HFFc6 (cell line): ENCODE measurements around the gene CDH13. TPM values are rescaled to one million over a fixed set of nuclear protein-coding genes. Genes with fewer than 3 reads are reported as not detected.

ENCODE experiments used
- DNase-seq: peaks from one replicate; pipeline ENCODE4 v3.0.0-alpha.2; 2018
- H3K27ac Mint-ChIP-seq: 2 replicates; pipeline ENCODE4 v1.8.0; 2020; ENCODE audit warnings: mild to moderate bottlenecking, mixed read lengths
- H3K27me3 Mint-ChIP-seq: 2 replicates; pipeline ENCODE4 v1.8.0; 2021; ENCODE audit warnings: mild to moderate bottlenecking, moderate library complexity, mixed read lengths; ENCODE audit not compliant: insufficient read depth
- H3K36me3 Mint-ChIP-seq: 2 replicates; pipeline ENCODE4 v1.8.0; 2021; ENCODE audit warnings: low read depth, mixed read lengths
- H3K4me1 Mint-ChIP-seq: 2 replicates; pipeline ENCODE4 v1.8.0; 2020; ENCODE audit warnings: low read depth, mixed read lengths
- H3K4me3 Mint-ChIP-seq: 2 replicates; pipeline ENCODE4 v1.8.0; 2020; ENCODE audit warnings: mild to moderate bottlenecking, moderate library complexity, mixed read lengths
- H3K9me3 Mint-ChIP-seq: 2 replicates; pipeline ENCODE4 v1.8.0; 2020; ENCODE audit warnings: mild to moderate bottlenecking, mixed read lengths
- CTCF ChIP-seq: fragments of 200-600 bp; sonication (generic); IDR thresholded peaks from 2 replicates; pipeline ENCODE4 v1.5.0; 2021; ENCODE audit warnings: antibody characterized with exemption, mild to moderate bottlenecking
- total RNA-seq, 6 experiments: library from RNA; stranded (reverse); fragmentation: NEBNext Ultra II Directional; extraction: Animal tissue kit (Norgen Biotek cat#: 25700); gene quantifications; 2 replicates in 1 of 6; 3 replicates in 5 of 6; pipeline ENCODE4 v1.2.3, GENCODE V29; 2021

CDH13 gene
- total RNA-seq, 6 experiments from 2014 or later, result 3.6 to 14.7 (median 4.7) TPM

DNA sequence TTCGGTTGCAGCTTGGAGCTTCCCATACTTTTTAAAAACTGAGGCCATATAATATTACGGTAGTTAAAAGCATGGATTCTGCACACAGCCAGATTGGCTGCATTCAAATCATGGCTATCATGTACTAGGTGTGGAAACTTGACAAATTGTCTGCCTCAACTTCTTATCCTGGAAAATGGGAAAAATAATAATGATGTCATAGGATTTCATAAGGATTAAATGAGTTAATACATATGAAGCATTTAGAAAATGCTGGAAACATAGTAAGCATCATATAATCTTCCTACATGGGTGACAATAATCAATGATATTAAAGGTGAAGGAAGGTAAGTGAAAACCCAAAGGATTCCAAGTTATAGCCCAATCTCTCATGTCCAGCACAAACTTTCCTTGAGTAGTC, 592.5 kb downstream of the CDH13 start:
- H3K4me3 Mint-ChIP-seq, result no peak overlapping the region
- DNase-seq, result no peak
- H3K27ac Mint-ChIP-seq, result no peak overlapping the region
- no peaks in the 10 kb centered on the region for H3K36me3 Mint-ChIP-seq
- H3K4me1 Mint-ChIP-seq, result no peaks in the 10 kb centered on the region
- no peaks in the 10 kb centered on the region; the same call in 1 of the 2 replicates for H3K9me3 Mint-ChIP-seq
- no peak for TF ChIP-seq CTCF
- no peaks in the 10 kb centered on the region for H3K27me3 Mint-ChIP-seq

DNA sequence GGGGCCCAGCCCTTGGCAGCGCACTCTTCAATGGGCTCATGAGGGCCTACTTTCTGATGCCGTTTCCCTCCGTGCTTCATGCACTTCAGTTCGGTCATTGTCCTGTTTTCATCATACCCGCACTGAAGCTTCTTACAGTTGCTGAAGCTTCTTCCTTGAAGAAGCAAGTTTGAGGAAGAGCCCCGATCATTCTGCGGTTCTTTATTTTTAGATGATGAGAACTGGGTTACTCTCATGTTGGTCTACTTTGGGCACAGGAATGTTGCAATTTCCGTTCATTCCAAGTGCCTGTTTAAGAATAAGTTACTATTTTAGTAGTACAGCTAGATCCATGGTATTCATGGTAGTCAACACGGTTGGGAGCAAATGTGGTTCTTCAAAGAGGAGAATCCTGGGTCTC, 593.3 kb downstream of the CDH13 start:
- no peaks in the 10 kb centered on the region for H3K27me3 Mint-ChIP-seq
- no peaks in the 10 kb centered on the region for H3K36me3 Mint-ChIP-seq
- H3K4me3 Mint-ChIP-seq, result no peak overlapping the region
- no peak overlapping the region for H3K27ac Mint-ChIP-seq
- no peaks in the 10 kb centered on the region for H3K4me1 Mint-ChIP-seq
- H3K9me3 Mint-ChIP-seq, result no peaks in the 10 kb centered on the region; the same call in 1 of the 2 replicates
- TF ChIP-seq CTCF, result no peak
- no peak for DNase-seq

DNA sequence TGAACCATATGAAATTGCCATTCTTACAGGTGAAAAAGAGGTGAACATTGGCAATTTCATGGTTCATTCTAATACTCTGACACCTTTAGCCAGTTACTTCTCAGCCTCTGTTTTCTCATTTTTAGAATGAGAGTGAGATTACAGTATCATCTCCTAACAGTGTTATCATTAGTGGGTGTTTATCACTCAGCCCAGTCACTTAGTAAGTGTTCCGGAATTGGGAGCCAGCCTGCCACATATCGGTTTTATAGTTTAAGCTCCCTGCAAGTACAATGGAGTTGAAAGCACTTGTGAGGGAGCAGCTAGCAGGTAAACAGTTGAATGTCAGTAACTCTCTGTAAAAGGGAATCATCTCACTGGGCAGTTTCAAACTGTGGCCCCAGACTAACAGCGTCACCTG, 597.9 kb downstream of the CDH13 start:
- no peaks in the 10 kb centered on the region for H3K4me1 Mint-ChIP-seq

GRCh38 chr16:83227336-83227735, 600.6 kb downstream of the CDH13 start:
- Mint-ChIP-seq H3K9me3 (peaks cover 20% of the 10 kb centered on the region), H3K36me3 (no peaks in the 10 kb centered on the region; the same call in 1 of the 2 replicates), H3K27ac (no peak overlapping the region), H3K27me3 (no peaks in the 10 kb centered on the region; the same call in 1 of the 2 replicates), H3K4me3 (no peak overlapping the region), H3K4me1 (no peaks in the 10 kb centered on the region)
- DNase-seq, result no peak
- TF ChIP-seq CTCF, result no peak

More for the DNA sequence above, 597.9 kb downstream of the CDH13 start:
- Mint-ChIP-seq H3K36me3 (no peaks in the 10 kb centered on the region; the same call in 1 of the 2 replicates), H3K27ac (no peak overlapping the region), H3K9me3 (peaks cover 16% of the 10 kb centered on the region), H3K27me3 (no peaks in the 10 kb centered on the region; the same call in 1 of the 2 replicates), H3K4me3 (no peak overlapping the region)
- no peak for DNase-seq
- no peak for TF ChIP-seq CTCF

DNA sequence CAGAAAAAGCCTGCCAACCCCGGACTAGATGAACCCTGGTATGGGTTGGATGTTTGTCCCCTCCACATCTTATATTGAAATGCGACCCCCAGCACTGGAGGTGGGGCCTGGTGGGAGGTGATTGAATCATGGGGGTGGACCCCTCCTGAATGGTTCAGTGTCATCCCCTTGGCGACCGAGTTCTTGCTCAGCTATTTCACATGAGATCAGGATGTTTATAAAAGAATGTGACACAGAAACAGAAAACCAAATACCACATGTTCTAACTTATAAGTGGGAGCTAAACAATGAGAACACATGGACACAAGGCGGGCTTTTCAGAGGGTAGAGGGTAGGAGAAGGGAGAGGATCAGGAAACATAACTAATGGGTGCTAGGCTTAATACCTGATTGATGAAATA, 605.0 kb downstream of the CDH13 start:
- no peak for DNase-seq
- H3K9me3 Mint-ChIP-seq, result peaks cover 12% of the 10 kb centered on the region
- H3K4me1 Mint-ChIP-seq, result no peaks in the 10 kb centered on the region
- H3K27me3 Mint-ChIP-seq, result no peaks in the 10 kb centered on the region; the same call in 1 of the 2 replicates
- H3K36me3 Mint-ChIP-seq, result no peaks in the 10 kb centered on the region; the same call in 1 of the 2 replicates
- no peak for TF ChIP-seq CTCF
- no peak overlapping the region for H3K27ac Mint-ChIP-seq
- no peak overlapping the region for H3K4me3 Mint-ChIP-seq

- no peak overlapping the region for H3K4me3 Mint-ChIP-seq
- H3K9me3 Mint-ChIP-seq, result peaks cover 12% of the 10 kb centered on the region
- H3K4me1 Mint-ChIP-seq, result no peaks in the 10 kb centered on the region
- no peak overlapping the region for H3K27ac Mint-ChIP-seq
- no peak for TF ChIP-seq CTCF
- no peaks in the 10 kb centered on the region; the same call in 1 of the 2 replicates for H3K36me3 Mint-ChIP-seq
- DNase-seq, result no peak
- no peaks in the 10 kb centered on the region; the same call in 1 of the 2 replicates for H3K27me3 Mint-ChIP-seq
These were observed 606.4 kb downstream of the CDH13 start for GRCh38 chr16:83233153-83233552.
